Umbilical cord (tissue), 2 donors: Measurements from ENCODE around the gene SLC41A1. TPM values are rescaled to one million over a fixed set of nuclear protein-coding genes. Genes with fewer than 3 reads are reported as not detected.

ENCODE experiments used
- DNase-seq: peaks from one replicate; pipeline ENCODE4 v3.0.0-alpha.2; 2015; ENCODE audit warnings: low spot score
- total RNA-seq: library from RNA; depleted of rRNA; stranded (reverse); fragments of >200 nt; gene quantifications from one replicate; pipeline ENCODE4 v1.2.3, GENCODE V29; 2014; ENCODE audit warnings: low replicate concordance; ENCODE audit not compliant: insufficient read depth

Gene SLC41A1
- total RNA-seq, 1 donor from 2014 or later, result 7.7 TPM

GRCh38 chr1:205822397-205822796 lies 9.4 kb upstream of the SLC41A1 start:
- DNase-seq, result no peak

DNA sequence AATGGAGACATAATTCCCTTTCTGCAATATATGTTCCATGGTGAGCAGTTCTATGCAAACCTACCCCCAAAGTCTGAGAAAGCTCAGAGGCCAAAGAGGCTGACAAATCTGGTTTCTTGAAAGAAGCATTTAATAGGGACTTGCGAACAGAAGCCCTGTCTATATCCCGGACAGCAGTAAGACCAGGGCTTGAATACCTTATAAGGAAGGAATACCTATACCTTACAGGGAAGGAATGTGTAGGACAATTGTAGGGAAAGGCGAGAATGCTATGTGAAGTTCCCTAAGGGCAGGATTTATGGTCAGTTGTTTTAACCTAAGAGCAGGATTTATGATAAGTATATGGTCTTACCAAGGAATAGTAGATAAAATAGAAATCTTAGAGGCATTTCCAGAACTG lies 5.0 kb upstream of the SLC41A1 start:
- no peak for DNase-seq

- no peak for DNase-seq
Measured at GRCh38 chr1:205817364-205817763, 4.4 kb upstream of the SLC41A1 start.

- no peak for DNase-seq
Measured at GRCh38 chr1:205813755-205814058, 709 bp upstream of the SLC41A1 start.

DNA sequence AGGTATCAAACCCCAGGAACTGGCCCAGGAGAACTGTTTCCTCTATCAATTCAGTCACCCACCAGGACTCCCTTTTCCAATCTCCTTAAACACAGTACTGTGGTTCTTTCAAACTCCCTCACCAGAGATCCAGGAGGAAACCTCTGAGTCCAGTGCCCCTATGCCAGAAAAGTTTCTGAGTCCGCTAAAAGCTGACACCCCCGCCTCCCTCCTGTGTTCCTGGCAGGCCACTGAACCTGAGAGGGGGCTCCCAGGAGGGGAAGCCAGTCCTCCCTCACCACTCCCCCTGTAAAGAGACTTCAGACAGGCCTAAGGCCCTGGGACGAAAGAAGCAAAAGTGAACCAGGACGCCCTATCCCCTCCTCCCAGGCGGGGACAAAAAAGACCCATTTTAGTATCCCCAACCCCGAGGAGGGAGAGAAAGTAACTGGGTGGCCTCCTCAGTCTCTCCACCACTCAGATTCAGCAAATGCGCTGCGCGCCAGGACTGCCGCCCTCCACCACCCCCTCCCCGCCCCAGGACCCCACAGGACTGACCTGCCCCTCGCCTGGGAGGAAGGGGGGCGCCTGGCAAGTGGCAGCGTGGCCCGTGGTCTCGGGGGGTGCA lies 624 bp downstream of the SLC41A1 start:
- DNase-seq, result peak; percentile 42

DNA sequence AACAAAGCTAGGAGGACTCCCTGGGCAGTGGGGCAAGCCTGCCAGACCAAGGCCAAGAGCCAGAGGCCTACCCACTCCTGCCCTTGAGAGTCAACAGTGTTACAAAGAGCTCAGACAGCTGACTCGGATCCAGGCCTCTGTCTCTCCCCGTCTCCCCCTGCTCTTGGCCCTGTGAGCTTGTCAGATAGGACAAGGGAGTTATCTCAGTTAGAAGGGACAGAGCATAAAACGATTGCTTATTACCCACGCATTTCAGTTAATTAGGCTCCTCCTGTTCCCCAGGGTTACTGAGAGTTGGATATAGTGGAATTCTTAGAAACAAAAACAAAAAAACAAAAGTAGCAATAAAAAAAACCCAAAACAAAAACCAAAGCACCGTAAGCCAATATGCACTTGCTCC lies 1.3 kb downstream of the SLC41A1 start:
- DNase-seq, result peak; percentile 13

DNA sequence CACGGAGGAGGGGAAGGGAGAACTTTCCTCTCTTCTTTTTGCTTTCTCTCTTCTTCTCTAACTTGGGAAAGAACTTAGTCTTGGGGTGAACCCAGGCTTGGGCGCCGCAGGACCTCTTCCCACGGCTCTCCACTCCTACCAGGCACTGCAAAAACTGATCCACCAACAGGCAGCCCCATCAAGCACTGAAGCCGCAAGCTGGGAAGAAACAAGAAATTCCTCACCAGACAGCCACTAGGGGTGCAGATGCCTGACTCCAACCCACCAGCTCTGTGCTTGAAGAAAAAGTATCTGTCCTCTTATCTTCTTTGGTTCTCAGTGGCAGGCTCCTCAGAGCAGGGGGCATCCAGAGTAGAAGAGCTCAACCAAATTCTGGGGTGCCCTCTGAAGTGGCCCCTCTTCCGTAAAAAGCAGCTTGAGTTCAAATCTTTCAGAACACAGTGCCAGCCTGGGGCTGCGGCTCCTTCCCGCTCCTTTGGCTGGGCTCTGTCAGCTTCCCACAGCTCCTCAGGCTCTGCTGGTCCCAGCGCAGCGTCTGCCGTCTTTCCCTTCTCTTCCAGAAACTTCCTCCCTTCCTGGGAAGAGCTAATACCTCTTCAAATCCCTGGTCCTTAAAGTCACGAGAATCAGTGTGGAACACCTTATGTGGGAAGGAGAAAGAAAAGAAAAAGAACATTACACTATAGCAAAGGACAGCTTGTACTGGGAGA lies 2.4 kb downstream of the SLC41A1 start:
- DNase-seq, result peak; percentile 33

- no peak for DNase-seq
Measured at GRCh38 chr1:205809942-205810345, 3.1 kb downstream of the SLC41A1 start.

DNA sequence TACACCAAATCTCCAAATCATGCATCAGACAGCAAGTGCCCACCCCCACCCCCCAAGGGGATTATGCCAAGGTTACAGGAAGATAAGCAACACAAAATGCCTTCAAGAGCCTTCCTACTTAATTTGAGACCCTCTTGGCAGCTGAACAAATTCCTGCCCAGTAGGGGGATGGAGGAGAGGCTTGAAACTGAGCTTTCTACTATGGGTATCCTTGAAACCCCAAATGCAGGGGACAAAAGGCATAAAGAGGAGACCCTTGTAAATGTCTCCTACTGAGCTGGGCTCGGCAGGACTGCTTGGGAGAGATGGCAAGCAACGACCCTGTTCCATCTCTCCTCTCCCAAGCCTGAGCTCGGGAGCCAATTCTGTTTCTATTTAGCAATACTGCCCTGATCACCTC lies 3.5 kb downstream of the SLC41A1 start:
- DNase-seq, result no peak

DNA sequence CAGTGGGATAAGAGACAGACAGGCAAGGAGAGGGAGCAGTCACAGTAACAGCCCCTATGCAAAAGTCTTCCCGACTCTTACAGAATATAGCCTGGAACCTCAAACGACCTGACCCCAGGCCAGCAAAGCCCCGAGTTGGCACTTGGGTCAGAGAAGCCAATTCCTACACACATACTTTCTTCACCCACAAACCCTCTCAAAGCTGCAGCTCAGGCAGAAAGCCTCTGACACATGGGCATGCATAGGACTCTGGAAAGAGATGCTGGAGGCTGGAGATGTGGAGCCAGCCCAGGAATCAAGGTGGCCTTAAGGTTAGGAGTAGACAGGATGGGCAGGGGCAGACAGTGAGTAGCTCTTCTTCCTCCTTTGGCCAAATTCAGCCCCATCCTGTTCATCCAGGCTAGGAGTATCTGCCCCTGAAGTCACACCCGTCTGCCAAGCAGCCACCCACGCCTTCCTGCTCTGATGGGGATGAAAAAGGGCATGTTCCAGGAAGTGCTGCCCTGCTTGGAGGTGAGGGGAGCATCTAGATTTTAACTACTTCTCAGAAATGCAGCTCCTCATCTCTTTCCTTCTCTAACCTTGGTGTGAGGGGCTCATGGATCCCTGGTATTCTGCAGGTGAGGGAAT lies 7.8 kb downstream of the SLC41A1 start:
- DNase-seq, result no peak

GRCh38 chr1:205804605-205805004 lies 8.4 kb downstream of the SLC41A1 start:
- DNase-seq, result no peak

DNA sequence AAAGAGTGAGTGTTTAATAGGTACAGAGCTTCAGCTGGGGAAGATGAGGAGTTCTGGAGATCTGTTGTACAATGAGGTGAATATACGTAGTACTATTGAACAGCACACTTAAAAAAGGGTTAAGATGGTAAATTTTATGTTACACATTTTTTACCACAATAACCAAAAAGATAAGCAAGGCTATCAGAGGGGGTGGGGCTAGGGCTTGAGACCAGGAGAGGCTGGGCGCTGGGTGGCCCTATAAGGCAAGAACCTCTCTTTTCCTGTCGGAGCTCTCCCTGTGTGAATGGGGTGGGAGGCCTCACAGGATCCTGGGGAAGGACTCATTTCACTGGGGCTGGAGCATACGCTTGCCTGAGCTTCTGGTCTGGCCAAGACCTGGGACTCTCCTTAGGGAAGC lies 9.0 kb downstream of the SLC41A1 start:
- no peak for DNase-seq

- no peak for DNase-seq
Measured at GRCh38 chr1:205802060-205802459, 10.9 kb downstream of the SLC41A1 start.

GRCh38 chr1:205800981-205801703 lies 11.9 kb downstream of the SLC41A1 start:
- peak; percentile 50 for DNase-seq

GRCh38 chr1:205800427-205800826 lies 12.6 kb downstream of the SLC41A1 start:
- DNase-seq, result no peak

- no peak for DNase-seq
Measured at GRCh38 chr1:205798577-205798976, 14.4 kb downstream of the SLC41A1 start.

GRCh38 chr1:205797168-205797567 lies 15.8 kb downstream of the SLC41A1 start:
- DNase-seq, result no peak

GRCh38 chr1:205794011-205794730 lies 18.8 kb downstream of the SLC41A1 start:
- no peak for DNase-seq

DNA sequence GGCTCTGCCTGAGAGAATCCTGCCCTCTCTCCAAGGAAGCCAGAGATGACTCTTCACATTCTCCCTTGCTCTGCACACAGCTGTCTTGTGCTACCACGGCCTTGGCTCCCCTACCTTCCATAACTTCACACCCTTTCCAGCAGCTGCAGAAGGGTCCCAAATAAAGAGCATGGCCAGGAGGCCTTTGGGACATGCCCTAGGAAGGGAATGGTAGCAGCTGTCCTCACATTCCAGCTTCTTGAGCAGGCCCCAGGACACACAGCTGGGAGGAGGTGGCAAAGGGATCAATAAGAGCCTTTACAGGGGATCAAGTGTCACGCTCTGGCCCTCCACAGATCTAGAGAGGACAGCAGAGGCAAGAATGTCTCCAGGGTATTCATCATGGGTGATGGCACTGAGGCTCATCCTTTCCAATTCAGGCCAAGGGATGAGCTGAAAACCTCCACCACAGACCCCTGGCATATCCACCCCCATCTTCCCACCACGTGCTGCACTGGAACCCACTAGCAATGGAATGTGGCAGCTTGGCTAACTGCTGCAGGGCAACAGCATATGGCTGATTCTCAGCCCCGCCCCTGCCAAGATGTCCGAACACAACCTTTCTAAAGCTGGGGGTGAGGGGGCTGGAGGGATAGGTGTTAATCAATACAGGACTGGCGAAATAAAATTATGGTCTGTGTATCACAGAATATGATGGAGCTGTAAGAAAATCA lies 19.9 kb downstream of the SLC41A1 start:
- no peak for DNase-seq

DNA sequence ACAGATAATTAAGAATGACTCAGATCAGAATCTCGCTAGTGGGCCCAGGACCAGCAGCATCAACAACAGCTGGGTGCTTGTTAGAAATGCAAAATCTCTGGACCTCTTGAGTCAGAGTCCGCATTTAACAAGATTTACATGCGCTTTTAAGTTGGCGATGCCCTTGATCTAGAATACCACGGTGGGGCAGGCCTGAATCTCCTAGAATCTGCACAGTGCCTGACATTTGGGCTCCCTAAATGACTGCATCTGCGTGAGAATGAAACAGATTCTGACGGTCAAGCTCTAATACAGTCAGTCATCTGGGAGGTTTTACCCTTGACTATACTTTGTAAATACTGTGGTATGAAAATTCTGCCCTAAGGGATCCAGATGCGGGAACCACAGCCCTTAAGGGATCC lies 20.5 kb downstream of the SLC41A1 start:
- no peak for DNase-seq

- peak; percentile 45 for DNase-seq
Measured at GRCh38 chr1:205791568-205792180, 21.3 kb downstream of the SLC41A1 start.
